ENCODE data around the gene FRMD3.

Gene FRMD3

DNA sequence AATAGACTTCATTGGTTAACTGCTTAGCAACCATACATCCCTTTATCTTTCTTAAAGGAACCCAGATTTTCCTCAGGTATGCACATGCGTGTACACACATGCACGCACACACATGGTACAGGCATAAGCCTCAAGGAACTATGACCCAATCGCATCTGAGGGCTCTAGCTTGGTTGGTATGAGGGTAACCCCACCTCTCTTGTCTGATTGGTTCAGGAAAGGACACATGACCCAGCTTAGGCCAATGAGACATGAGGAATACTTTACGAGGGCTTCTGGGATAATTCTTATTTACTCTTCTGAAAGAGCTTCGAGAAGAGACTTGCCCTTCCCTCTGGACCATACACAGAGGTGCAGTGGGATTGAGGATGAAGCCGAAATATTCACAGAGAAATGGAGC is 141.9 kb downstream of the FRMD3 start:
- H3K4me3 ChIP-seq (replicated peaks; ENCODE audit: low read depth, low read length): no peak overlapping the region
- no peaks in the 10 kb centered on the region for H3K36me3 ChIP-seq (ENCODE audit: control insufficient read depth, insufficient read depth, low read length)
- DNase-seq (ENCODE audit: extremely low read depth, insufficient read length): no peak
- TF ChIP-seq, protein P1, sequence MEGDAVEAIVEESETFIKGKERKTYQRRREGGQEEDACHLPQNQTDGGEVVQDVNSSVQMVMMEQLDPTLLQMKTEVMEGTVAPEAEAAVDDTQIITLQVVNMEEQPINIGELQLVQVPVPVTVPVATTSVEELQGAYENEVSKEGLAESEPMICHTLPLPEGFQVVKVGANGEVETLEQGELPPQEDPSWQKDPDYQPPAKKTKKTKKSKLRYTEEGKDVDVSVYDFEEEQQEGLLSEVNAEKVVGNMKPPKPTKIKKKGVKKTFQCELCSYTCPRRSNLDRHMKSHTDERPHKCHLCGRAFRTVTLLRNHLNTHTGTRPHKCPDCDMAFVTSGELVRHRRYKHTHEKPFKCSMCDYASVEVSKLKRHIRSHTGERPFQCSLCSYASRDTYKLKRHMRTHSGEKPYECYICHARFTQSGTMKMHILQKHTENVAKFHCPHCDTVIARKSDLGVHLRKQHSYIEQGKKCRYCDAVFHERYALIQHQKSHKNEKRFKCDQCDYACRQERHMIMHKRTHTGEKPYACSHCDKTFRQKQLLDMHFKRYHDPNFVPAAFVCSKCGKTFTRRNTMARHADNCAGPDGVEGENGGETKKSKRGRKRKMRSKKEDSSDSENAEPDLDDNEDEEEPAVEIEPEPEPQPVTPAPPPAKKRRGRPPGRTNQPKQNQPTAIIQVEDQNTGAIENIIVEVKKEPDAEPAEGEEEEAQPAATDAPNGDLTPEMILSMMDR (IDR thresholded peaks at IDR 0.05; ENCODE audit: insufficient read depth, low read length, poor library complexity, severe bottlenecking): no peak
- H3K27me3 ChIP-seq (replicated peaks; ENCODE audit: control insufficient read depth, insufficient read depth, low read length): no peaks in the 10 kb centered on the region; the same call in 1 of the 2 replicates

DNA sequence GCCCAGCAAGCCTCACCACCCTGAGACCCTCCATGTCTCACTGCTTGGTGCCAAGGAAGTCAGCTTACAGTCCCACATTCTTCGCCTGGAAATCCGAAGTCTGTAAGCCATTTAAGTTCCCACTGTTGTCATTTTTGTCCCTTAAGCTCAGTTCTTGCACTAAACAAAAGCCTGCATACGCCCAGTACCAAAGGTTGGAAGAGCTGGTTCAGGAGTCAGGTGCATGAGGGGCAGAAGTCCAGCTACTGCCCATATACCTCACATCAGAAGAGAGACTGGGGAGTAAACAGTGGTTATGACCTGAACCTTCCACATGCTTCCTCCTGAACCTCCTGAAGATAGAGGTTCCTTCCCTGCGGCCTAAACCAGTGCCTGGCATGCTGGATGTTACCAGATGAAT is 146.0 kb downstream of the FRMD3 start:
- TF ChIP-seq, protein P1 (IDR thresholded peaks at IDR 0.05; ENCODE audit: insufficient read depth, low read length, poor library complexity, severe bottlenecking): no peak
- no peaks in the 10 kb centered on the region; the same call in 1 of the 2 replicates for H3K27me3 ChIP-seq (replicated peaks; ENCODE audit: control insufficient read depth, insufficient read depth, low read length)
- no peak overlapping the region for H3K4me3 ChIP-seq (replicated peaks; ENCODE audit: low read depth, low read length)
- no peak for DNase-seq (ENCODE audit: extremely low read depth, insufficient read length)
- H3K36me3 ChIP-seq (ENCODE audit: control insufficient read depth, insufficient read depth, low read length): no peaks in the 10 kb centered on the region

DNA sequence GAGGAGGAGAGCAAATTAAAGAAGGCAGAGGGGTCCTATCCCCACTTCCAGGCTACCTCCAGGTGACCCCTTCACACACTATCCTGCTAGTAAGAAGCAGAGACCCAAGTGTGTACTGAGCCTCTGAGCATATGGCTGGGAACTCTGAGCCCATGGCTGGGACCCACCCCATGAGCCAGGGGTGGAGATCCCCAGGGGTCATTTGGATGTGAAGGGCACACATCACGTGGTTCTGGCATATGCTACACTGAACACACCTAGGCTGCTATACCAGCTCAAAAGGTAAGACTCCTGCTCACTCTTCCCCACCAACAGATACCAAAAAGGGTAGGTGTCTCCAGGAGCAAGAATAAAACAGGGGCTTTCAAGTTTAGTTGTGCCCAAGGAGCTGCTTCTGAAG is 149.9 kb downstream of the FRMD3 start:
- Histone ChIP-seq H3K36me3 (ENCODE audit: control insufficient read depth, insufficient read depth, low read length) (no peaks in the 10 kb centered on the region), H3K4me3 (replicated peaks; ENCODE audit: low read depth, low read length) (no peak overlapping the region), H3K27me3 (replicated peaks; ENCODE audit: control insufficient read depth, insufficient read depth, low read length) (no peaks in the 10 kb centered on the region; the same call in 1 of the 2 replicates)
- TF ChIP-seq, protein P1 (IDR thresholded peaks at IDR 0.05; ENCODE audit: insufficient read depth, low read length, poor library complexity, severe bottlenecking): no peak
- no peak for DNase-seq (ENCODE audit: extremely low read depth, insufficient read length)

DNA sequence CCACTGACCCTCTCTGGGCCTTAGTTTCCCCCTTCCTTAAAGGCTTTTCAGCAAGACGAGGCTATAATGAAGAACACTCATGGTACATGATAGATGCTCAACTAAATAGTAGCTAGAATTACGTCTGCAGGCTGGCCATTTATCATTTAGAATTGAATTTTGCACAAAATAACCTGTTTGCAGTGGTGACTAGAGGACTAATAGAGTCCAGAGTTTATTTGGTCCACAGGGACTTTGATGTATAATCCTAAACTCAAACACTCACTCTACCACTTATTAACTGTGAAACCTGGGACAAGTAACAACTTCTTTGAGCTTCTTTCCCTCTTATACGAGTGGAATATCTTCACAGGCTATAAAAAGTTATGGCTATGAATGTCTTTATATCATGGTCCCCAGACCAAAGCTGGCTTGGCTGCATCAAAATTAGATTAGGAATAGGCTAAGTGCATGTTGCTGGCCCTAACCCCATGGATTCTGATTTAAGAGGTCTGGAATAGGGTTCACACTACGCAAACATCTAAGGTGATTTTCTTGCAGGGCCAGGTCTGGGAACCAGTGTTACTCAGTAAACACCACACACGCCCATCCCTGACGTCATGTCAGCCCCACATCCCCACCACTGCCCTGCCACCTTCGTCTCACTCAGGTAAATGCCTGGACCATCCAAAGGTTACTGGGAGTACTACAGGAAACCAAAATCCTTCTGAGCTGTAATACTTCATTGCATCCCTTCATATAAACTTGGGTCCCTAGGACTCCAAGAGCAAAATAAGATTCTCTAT is 150.6 kb downstream of the FRMD3 start:
- Histone ChIP-seq H3K27me3 (replicated peaks; ENCODE audit: control insufficient read depth, insufficient read depth, low read length) (no peaks in the 10 kb centered on the region; the same call in 1 of the 2 replicates), H3K4me3 (replicated peaks; ENCODE audit: low read depth, low read length) (no peak overlapping the region), H3K36me3 (ENCODE audit: control insufficient read depth, insufficient read depth, low read length) (no peaks in the 10 kb centered on the region)
- no peak for DNase-seq (ENCODE audit: extremely low read depth, insufficient read length)
- TF ChIP-seq, protein P1 (IDR thresholded peaks at IDR 0.05; ENCODE audit: insufficient read depth, low read length, poor library complexity, severe bottlenecking): no peak

DNA sequence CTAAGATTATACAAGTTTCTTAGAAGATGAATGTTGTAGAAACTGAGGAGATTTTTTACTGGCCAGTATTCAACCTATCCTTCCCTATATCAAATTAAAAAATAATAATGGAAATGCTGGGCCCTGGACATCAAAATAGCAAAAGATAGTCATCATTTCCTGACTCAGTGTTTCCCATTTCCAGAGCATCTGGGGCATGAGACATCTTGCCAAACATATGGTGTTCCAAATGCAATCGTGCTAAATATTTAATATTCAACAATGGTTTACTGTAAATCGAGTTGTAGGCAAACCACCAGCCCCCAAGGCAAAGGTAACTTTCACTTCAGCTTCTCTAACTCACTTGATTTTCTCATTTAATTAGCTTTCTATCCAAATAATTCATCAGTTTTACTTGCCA is 152.9 kb downstream of the FRMD3 start:
- Histone ChIP-seq H3K4me3 (replicated peaks; ENCODE audit: low read depth, low read length) (no peak overlapping the region), H3K36me3 (ENCODE audit: control insufficient read depth, insufficient read depth, low read length) (no peaks in the 10 kb centered on the region), H3K27me3 (replicated peaks; ENCODE audit: control insufficient read depth, insufficient read depth, low read length) (no peaks in the 10 kb centered on the region)
- no peak for DNase-seq (ENCODE audit: extremely low read depth, insufficient read length)
- TF ChIP-seq, protein P1 (IDR thresholded peaks at IDR 0.05; ENCODE audit: insufficient read depth, low read length, poor library complexity, severe bottlenecking): no peak

Measured in GM06990 (cell line).